Measurements from ENCODE around the gene MAML2. TPM values are rescaled to one million over a fixed set of nuclear protein-coding genes. Genes with fewer than 3 reads are reported as not detected.
"Not testable (repeated sequence)": the region's sequence is repeated elsewhere in the genome, so short reads cannot be mapped to it uniquely, and the experiment has no call there.

MAML2 gene
- total RNA-seq, 1 donor from 2014 or later = 4.4 TPM

DNA sequence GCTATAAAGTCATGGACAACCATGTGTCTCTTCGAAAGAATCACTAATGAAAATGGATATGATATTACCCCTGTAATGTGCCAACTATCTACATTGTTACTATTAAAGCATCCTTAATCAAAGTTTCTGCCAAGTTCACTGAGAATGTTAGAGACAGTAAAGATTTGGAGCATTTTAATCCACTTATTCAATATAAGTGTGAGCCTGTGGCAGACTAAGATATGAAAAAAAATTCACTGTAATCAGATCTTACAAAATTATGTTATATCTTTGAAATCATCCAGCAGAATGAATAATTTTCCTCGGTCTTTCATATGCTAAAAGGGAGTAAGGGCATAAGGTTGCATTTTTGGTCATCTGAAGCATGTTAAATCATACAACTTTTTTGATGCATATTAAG lies 49.9 kb downstream of the MAML2 start:
- no peak for DNase-seq (ENCODE audit: low read depth in 2 of 2)

DNA sequence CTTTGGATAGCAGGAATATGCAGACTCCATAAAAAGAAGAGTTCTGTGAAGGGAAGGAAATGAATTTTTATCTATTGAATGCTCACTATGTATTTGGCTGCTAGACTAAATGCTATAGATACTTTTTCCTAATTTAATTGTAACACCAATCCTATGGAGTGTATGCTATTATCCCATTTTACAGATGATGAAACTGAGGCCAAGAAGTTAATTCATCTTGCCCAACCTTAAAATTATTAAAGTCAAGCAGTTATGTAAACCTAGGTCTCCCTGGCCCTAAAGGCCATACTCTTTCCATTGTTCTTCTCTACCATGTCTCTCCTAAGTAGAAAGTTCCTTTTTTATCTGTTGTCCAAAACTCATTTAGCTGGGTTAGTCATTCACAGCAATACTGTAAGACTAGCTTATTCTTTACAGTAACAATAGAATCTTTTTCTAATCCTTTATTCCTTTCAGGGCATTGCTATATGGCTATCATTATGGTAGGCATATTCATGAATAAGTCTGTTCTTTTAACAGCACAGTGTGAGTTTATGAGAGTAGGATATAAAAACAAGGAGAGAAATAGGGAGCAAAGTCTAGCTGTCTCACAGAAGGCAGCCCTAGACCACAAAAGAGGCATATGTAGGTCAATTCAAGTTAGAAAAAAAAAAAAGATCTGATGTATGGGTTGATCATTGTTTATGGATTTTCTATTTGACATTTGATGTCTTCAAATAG lies 50.5 kb downstream of the MAML2 start:
- no peak for DNase-seq (ENCODE audit: low read depth in 2 of 2)

DNA sequence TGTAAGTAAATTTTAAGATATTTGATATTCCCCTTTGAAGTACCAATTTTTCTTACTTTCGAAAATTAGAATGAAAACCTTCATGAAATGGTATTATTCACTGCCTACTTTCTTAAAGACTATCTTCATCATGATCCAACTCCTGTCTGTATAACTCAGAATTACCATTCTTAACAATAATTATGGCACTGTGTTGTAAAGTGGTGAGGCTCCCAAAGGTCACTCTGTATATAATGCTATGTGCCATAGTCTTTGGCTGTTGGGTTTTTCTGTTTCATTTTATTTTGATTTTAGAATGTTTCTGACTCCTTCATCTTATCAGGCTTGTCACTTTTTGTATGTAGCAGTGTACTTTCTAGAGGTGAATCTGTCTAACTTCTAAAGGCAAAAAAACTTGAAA lies 52.4 kb downstream of the MAML2 start:
- DNase-seq (ENCODE audit: low read depth in 2 of 2) = no peak

DNA sequence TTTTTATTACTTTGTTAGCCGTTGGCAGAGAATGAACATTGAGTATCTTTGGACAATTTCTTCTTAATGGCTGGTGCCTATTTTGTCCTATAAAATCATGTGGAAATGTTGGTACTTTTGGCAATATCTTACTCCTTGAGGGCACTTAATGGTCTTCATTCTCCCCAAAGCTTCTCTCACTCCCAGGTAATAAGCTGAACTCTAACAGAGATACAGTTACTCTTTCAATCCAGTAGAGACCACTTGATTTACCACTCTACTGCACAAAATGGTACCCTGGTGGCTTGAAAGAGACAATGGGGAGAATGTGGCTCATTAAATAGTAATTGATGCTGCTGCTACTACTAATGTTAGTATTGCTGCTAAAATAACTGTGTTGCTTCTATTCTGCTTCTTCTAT lies 53.0 kb downstream of the MAML2 start:
- no peak for DNase-seq (ENCODE audit: low read depth in 2 of 2)

DNA sequence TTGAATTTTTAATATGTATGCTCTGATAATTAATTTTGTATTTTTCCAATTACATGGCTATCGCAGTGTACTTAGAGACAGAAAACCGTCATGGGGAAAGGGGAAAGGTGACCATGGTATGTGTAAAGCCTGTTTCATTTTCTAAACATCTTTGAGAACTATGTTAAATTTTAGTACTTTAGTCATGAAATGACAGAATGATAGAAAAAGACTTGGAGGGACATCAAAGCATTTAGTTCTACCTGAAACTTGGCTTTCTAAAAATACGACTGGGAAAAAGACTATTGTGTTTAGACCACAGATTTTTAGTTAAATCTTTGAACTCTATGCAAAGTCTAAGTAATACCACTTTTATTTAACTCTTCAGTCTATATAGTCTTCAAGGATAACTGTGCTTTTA lies 54.1 kb downstream of the MAML2 start:
- no peak for DNase-seq (ENCODE audit: low read depth in 2 of 2)

DNA sequence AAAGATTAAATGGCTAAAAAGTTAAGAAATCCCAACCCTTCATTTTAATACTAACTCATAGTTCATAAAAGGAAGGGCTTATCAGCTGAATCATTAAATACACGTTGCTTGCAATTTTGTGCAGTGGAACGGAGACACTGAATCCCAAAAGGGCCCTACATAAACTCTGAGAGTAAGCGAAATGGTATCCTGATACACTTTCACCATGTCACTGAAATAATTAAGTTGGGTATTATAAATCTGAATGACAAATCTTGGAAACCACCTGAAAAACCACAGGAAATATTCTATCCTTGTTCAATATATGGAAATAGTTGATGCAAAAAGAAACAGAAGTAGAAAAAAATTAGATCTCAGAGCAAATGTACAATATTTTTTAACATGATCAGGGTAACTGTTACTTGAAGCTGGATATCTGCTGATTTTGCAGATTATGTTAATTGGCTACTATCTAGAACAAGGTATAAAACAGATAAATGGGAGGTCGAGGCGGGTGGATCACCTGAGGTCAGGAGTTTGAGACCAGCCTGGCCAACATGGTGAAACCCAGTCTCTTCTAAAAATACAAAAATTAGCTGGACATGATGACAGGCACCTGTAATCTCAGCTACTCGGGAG lies 55.1 kb downstream of the MAML2 start:
- no peak for DNase-seq (ENCODE audit: low read depth in 2 of 2)

DNA sequence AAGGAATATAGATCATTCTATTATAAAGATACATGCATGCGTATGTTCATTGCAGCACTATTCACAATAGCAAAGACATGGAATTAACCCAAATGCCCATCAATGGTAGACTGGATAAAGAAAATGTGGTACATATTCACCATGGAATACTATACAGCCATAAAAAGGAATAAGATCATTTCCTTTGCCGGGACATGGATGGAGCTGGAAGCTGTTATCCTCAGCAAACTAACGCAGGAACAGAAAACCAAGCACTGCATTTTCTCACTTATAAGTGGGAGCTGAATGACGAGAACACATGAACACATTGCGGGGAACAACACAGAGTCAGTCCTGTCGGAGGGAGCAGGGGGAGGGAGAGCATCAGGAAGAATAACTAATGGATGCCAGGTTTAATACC lies 57.0 kb downstream of the MAML2 start:
- DNase-seq (ENCODE audit: low read depth in 2 of 2) = not testable (repeated sequence)

DNA sequence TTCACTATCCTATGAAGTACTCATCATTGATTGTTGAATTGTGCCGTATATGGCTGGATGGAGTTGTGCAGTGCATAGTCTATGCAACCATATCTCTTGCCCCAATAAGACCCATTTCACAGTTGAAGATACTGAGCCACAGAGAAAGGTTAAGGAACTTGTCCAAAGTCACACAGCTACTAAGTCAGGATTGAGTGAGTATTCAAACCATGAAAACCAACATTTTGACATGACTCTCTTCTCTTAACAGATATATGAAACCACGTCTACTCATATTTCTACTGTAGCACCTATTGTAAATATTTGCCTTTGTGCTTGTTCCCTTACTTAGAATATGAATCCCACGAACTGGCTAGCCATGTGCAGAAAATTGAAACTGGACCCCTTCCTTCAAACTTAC lies 58.1 kb downstream of the MAML2 start:
- DNase-seq (ENCODE audit: low read depth in 2 of 2) = no peak

DNA sequence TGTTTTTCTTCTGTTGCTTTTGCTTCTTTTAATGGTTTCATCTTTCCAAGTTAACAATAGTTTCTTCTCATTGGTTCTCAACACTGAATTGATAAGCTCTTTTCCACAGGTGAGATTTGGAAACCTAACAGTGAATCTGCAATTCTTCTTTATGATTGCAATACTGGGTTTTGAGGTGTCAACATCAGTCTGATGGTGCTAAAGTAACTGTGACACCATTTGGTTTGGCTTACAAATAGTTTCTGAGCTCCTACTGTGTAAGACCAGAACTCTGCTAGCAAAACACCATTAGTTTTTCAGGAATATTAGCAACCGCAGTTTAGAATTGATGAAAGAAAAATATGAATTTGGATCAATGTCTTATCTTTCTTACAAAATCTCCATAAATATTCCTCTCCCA lies 58.6 kb downstream of the MAML2 start:
- no peak for DNase-seq (ENCODE audit: low read depth in 2 of 2)

DNA sequence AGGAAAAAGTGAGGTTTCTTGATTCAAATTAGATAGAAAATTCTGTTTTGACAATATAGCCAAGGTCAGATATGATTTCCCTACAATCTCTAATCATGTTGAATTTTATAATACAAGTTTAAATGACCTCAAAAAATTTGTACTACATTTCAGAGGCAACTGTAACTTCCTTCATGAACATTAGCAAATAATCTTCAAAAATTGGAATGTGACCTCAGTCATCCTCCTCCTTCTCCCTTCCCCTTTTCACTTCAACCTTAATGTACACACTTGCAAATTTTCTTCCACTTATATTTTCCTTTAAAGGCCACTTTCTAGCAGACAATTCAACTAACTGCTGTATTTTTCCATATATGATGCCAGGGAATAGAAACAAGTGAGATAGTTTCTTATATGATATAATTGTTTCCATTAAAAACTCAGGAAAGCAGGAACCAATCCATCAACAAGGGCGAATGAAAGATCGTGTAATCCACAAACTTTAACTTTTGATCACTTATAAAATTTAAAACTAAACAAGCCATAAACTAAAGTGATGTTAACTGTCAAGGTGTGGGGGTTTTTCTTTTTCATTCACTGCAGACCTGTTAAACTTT lies 60.3 kb downstream of the MAML2 start:
- DNase-seq (ENCODE audit: low read depth in 2 of 2) = peak; percentile 37 to 54

DNA sequence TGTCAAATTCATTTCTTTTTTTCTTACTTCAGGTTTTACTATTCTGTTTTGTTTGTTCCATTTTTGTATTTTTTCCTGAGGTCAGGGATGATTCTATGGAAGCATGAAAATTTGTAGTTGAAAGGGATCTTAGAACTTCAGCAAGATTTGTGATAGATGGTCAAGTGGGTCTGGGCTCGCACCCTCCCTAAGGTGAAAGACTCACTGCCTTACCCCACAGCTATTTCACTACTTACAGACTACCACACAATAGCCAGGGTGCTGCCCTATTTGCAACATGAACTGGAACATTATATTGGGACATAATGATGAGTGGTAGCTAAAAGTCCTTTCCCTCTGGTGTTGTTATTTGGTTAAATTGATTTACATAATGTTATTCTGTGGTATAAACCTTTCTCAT lies 62.6 kb downstream of the MAML2 start:
- no peak for DNase-seq (ENCODE audit: low read depth in 2 of 2)

DNA sequence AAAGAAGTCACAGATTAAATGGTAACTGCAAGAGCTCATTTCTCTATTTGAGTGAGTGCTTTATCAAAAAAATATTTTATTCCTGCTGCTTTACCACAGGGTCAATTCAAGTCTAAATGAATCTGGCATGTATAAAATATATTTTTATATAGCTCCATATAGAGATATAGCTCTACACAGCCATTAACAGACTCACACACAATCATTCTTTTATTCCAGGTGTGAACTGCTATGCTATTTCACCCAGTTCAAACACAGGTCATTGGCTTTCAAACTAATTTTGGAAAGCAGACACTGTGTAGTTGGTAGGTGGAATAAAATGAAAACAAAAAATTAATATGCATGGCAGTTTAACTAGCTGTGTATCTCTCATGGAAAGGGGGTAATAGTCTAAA lies 63.1 kb downstream of the MAML2 start:
- no peak for DNase-seq (ENCODE audit: low read depth in 2 of 2)

DNA sequence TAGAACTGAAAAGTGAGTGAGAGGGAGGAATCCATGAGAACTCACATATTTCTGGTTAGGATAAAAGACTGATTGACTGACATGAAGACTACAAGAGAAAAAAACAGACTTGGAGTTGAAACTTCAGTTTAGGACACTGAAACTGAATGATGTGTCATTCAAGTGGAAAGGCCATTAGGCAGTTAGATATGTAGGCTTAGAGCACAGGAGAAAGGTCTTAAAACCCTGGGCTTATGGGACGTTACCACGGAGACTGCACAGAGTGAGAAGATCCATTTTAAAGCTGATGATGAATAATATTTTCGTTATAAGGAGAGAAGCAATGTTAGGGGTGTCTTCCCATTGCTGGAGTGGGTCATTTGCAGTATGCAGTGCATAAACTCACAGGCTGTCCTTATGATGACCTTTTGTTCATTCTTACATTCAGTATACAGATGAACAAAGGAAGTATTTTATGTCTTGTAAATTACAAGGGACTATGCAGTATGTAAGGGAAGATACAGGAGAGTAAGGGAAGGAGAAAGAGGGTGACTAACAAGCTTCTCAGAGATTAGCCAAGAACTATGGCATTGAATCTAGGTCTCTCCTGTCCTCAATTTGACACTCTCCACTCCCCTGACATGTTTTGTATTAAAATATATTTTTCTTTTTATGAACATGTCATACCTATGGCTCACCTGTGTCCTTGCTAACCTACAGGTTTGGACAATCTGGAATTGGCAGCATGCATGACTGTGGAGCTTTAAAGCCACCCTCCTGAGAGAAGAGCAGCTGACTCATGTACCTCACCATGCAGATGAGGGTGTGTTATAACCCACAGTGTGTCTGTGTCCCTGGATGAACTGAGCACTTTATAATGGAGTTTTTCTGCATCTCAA lies 63.7 kb downstream of the MAML2 start:
- DNase-seq (ENCODE audit: low read depth in 2 of 2) = no peak

DNA sequence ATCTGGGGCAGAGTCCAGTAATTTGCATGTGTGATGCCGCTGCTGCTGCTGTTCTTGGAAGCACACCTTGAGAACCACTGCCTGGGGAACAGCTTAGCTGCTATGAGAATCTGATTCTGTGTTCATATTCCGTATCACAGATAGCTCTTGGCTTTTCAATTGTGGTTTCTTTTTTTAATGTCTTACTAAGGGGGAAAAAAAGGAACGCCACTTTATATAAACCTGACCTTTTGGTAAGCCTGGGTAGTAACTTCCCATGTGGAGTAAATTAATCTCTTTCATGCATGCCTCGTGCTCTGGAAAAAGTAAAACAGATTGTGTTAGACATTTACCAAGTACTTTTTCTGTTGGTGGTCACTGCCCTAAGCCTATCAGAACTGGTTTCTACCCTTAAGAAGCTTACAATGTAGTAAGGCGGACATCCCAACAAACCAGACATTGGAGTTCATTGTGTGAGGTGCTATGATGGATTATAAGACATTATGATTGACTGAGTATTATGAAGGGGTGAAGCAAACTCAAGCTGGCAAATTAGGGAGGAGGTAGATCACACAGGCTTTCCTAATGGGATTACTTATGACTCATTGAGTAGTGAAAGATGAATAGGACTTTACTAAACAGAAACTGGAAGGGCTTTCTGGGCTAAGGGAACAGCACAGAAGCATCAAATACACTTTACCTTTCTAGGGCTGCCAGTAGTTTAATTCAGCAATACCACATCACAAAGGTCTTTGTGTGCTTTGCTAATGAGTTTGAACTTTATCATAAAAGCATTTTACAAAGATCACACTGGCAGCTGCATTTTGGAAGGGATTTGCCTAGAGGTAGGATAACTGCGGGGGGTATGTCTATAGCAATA lies 64.7 kb downstream of the MAML2 start:
- DNase-seq (ENCODE audit: low read depth in 2 of 2) = no peak

DNA sequence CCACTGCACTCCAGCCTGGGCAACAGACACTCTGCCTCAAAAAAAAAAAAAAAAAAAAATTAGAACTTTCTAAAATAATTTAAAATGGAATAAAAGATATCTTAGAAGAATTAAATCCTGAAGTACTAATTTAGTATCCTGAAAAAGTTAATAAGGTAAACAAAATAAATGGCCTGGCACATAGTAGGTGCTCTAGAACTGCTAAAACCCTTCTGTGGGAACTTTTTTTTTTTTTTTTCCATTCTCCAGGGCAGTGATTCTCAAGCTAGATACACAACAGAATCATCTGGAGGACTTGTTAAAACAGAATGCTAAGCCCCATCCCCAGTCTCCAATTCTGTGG lies 65.3 kb downstream of the MAML2 start:
- no peak for DNase-seq (ENCODE audit: low read depth in 2 of 2)

DNA sequence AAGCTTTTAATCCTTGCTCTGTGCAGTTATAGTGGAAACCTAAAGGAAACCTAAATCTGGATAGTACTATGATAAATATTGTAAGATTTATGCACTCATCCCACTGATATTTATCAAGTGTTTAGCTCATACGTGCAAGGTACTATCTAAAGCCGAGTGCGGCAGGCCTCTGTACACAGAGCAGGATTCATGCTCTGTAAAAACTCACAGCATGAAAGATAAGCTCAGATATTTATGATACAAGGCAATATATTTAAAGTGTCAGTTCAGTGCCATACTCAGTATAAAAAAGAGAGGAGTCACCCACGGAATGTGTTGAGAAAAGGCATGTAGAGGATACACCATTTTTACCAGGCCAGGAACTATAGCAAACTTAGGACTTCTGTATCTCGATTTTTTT lies 66.2 kb downstream of the MAML2 start:
- no peak for DNase-seq (ENCODE audit: low read depth in 2 of 2)

DNA sequence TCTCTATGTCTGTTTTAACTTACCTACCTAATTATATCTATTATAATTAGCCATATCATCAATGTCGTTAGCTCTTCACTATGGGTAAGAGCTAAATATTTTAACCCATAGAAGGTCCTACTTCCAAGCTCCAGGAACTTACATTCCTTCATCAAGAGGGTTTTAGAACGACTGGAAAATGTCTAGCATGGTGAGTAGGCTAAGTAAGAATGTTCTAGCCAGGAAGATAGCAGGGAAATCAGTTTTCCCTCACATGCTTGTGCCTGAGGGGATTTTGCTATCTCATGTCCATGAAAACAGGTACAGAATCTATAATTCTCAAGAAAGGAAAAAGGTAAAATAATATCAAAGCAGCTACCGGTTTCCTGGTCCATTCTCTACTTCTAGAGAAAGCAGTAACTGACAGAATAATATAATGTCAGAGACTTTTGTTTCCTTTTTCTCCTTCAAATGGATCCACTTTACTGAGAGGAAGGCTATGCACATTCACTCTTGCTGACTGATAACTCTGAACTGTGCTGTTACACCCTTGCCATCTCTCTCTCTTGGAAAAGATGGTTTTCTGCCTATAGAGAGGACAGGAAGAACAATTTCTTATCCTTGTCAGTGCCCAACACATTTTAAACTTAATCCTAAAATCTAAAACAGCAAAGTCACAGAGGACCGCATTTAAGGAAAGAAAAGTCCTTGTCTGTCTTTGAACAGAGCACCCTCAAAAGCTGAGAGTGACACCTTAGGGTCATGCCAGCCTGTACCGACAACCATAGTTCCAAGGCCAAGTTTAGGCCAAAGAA lies 67.0 kb downstream of the MAML2 start:
- DNase-seq (ENCODE audit: low read depth in 2 of 2) = no peak

DNA sequence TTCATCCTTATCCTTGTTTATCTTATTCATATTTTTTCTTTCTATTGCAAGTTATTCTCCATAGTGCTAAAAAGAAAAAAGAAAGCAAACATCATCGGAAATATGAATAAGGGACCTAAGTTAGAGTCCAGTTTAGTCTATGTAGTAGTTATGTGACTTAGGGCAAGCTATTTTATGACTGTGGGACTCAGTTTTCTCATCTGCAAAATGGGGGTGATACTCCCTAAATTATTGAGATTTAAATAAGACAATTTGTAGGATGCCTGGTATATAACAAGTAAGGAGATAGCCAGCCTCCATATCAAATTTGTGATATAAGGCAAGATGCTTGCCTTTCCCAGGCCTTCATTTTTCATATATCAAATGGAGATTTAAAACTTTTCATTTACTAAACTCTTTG lies 69.5 kb downstream of the MAML2 start:
- no peak for DNase-seq (ENCODE audit: low read depth in 2 of 2)

DNA sequence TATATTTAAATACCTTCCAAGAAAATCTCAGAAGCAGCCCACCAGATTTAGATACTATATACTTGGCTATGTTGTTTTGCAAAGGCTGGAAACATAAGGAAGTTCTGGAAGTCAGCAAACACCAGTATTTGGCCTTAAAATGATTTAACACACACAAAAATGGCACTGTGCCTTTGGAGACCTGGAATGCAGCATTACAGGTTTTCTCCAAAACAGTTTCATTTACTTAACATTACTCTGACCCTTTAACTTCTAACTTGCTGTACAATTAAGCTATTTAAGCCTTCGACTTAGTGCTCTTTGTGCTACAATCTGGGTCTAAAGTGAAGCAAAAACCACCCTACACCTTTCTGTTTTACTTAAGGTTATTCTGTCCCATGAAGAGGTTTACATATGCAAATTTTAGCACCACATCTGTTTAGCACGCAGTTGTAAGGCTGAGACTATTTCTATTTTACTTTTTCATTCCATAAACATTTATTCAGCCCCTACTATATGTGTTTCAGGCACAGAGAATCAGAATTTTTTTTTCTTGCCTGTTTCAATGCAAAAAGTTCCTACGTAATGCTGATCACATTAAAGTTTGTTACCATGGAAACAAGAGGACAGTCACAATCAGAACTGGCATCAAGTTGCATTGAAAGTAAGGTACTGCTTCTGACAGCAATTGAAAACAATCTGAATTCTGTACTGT lies 70.3 kb downstream of the MAML2 start:
- DNase-seq (ENCODE audit: low read depth in 2 of 2) = peak; percentile 52 to 85

DNA sequence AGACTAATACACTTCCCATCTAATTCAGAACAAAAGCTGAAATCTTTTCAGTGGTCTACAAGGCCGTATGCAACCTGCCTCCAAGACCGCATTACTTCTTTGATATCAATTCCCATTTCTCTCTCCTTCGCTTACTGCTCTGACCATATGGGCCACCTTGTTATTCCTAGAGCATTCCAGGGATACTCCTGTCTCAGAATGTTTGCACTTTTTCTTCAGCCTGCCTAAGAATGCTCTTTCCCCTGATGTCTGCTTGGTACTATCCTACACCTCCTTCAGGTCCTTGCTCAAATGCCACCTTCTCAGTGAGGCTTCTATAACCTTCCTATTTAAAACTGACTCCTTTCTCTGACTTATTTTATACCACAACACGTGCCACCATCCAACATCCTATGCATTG lies 71.2 kb downstream of the MAML2 start:
- DNase-seq (ENCODE audit: low read depth in 2 of 2) = no peak

Data from dermis microvascular lymphatic vessel endothelial cell (primary cell).